Activated T-helper 1 cell treated with anti-CD3 and anti-CD28 coated beads, Interleukin-12 subunit alpha, Interleukin-12 subunit beta, Interleukin-2, Interleukin-4 antibody, amounts not matched to agents 30 ng/mL and 10 ng/mL and 1 ng/mL, durations not matched to agents 14 hours and 24 hours and 36 hours (primary cell): Measurements from ENCODE around the gene MNT. TPM values are rescaled to one million over a fixed set of nuclear protein-coding genes. Genes with fewer than 3 reads are reported as not detected.

Source experiments
- DNase-seq: peaks from one replicate; pipeline ENCODE4 v3.0.0; 2021; ENCODE audit warnings: low spot score
- H3K27ac Mint-ChIP-seq: one replicate; pipeline ENCODE4 v1.8.0; 2021; ENCODE audit warnings: mild to moderate bottlenecking, mixed read lengths
- H3K27me3 Mint-ChIP-seq: one replicate; pipeline ENCODE4 v1.8.0; 2022; ENCODE audit warnings: mild to moderate bottlenecking, moderate library complexity, mixed read lengths; ENCODE audit not compliant: insufficient read depth
- H3K36me3 Mint-ChIP-seq: one replicate; pipeline ENCODE4 v1.8.0; 2021; ENCODE audit warnings: low read depth, mixed read lengths
- H3K4me1 Mint-ChIP-seq: one replicate; pipeline ENCODE4 v1.8.0; 2021; ENCODE audit warnings: low read depth, mixed read lengths
- H3K4me3 Mint-ChIP-seq: one replicate; pipeline ENCODE4 v1.8.0; 2021; ENCODE audit warnings: mild to moderate bottlenecking, moderate library complexity, mixed read lengths
- H3K9me3 Mint-ChIP-seq: one replicate; pipeline ENCODE4 v1.8.0; 2021; ENCODE audit warnings: mixed read lengths
- intact Hi-C: fragments of 100-400 bp; cut with micrococcal nuclease; formaldehyde crosslinking; loops from one replicate; pipeline ENCODE4 v1.15.1; 2024
- total RNA-seq: library from RNA; stranded (reverse); gene quantifications from 2 replicates; pipeline ENCODE4 v1.2.3, GENCODE V29; 2022

MNT gene
- total RNA-seq, 1 donor from 2014 or later: 31.5 TPM

DNA sequence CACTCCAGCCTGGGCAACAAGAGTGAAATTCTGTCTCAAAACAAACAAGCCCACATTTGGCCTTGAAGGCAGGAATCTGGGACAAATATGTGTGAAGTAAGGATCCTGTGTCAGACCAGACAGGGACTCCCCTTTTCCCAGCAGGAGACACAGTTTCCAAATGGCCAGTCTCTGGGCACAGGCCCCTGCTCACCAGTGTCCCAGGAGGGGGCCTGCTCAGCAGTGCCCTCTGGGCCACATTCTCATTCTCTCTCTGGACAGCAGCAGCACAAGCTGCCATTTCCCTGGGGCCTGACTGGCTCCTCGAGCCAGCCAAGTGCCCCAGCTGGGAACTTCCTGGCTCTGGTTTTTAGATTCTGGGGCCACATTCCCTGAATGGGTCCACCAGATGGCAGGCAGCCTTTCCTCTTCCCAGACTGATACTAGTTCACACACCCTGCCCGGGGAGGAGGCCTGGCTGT, 11.7 kb upstream of the MNT start:
- Mint-ChIP-seq H3K4me1 (no peaks in the 10 kb centered on the region), H3K27ac (no peak overlapping the region), H3K27me3 (no peaks in the 10 kb centered on the region), H3K9me3 (no peaks in the 10 kb centered on the region), H3K36me3 (peaks cover 11% of the 10 kb centered on the region), H3K4me3 (no peak overlapping the region)
- no peak for DNase-seq
- intact Hi-C loops: no loop called here

DNA sequence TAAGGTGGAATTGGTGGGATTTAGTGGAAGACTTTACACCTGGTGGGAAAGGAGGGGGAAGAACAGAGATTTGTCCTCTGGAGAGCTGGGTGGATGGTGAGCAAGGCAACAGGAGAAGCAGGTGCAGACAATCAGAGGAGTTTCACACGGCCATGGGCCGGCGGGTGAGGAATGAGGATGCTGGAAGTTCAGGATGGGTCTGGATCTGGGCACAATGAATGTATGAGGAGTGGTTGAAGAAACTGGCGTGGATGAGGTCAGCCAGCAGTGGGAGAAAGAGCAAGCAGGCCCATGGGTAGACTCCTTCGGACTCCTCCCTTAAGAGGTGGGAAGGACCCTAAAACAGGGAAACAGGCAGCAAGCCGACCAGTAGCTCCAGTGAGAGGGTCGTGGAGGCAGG, 10.1 kb upstream of the MNT start:
- no peaks in the 10 kb centered on the region for H3K27me3 Mint-ChIP-seq
- no peak overlapping the region for H3K4me3 Mint-ChIP-seq
- H3K9me3 Mint-ChIP-seq: no peaks in the 10 kb centered on the region
- H3K36me3 Mint-ChIP-seq: peaks cover 13% of the 10 kb centered on the region
- H3K4me1 Mint-ChIP-seq: peaks cover 11% of the 10 kb centered on the region
- intact Hi-C loops: no loop called here
- H3K27ac Mint-ChIP-seq: no peak overlapping the region
- no peak for DNase-seq

GRCh38 chr17:2406903-2407790, 6.3 kb upstream of the MNT start:
- H3K4me3 Mint-ChIP-seq: peak overlapping the region; percentile 11
- H3K9me3 Mint-ChIP-seq: no peaks in the 10 kb centered on the region
- no peaks in the 10 kb centered on the region for H3K27me3 Mint-ChIP-seq
- peaks cover 34% of the 10 kb centered on the region for H3K4me1 Mint-ChIP-seq
- intact Hi-C loops: no loop called here
- peaks cover 15% of the 10 kb centered on the region for H3K36me3 Mint-ChIP-seq
- peak overlapping the region; percentile 27 for H3K27ac Mint-ChIP-seq
- no peak for DNase-seq

- no peak overlapping the region for H3K4me3 Mint-ChIP-seq
- H3K36me3 Mint-ChIP-seq: peaks cover 15% of the 10 kb centered on the region
- no peak for DNase-seq
- H3K27me3 Mint-ChIP-seq: no peaks in the 10 kb centered on the region
- no peaks in the 10 kb centered on the region for H3K9me3 Mint-ChIP-seq
- H3K27ac Mint-ChIP-seq: peak overlapping the region; percentile 18
- H3K4me1 Mint-ChIP-seq: peaks cover 39% of the 10 kb centered on the region
- intact Hi-C loops: no loop called here
Measured at GRCh38 chr17:2406271-2406902, 5.5 kb upstream of the MNT start.

GRCh38 chr17:2405247-2405926, 4.5 kb upstream of the MNT start:
- Mint-ChIP-seq H3K9me3 (no peaks in the 10 kb centered on the region), H3K4me3 (no peak overlapping the region), H3K36me3 (peaks cover 10% of the 10 kb centered on the region), H3K4me1 (peaks cover 41% of the 10 kb centered on the region), H3K27ac (no peak overlapping the region), H3K27me3 (no peaks in the 10 kb centered on the region)
- no peak for DNase-seq
- intact Hi-C loops: no loop called here

DNA sequence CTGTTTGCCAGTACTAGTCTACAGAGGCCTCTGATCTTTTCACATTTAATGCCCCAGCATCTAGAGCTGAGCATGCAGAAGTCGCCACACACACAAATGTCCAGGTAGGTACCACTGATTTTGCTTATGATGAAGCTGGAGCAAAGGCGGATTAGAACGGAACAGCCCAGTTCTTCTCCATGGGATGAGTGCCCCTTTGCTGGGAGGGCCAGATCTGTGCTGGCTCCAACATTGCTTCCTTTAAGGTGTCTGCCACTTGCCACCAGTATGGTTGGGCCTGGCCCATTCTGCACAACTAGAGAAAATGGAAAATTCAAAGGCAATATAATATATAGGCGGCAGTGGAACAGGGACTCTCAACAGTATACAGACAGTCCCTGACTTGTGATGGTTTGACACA, 2.2 kb upstream of the MNT start:
- intact Hi-C loops: loop anchor here (5.0 kb wide), 1 partner anchor 109 kb away; the partner anchor contains the start of gene METTL16
- Mint-ChIP-seq H3K36me3 (peaks cover 10% of the 10 kb centered on the region), H3K4me1 (peaks cover 49% of the 10 kb centered on the region), H3K4me3 (peak overlapping the region; percentile 77), H3K27ac (no peak overlapping the region), H3K27me3 (no peaks in the 10 kb centered on the region), H3K9me3 (no peaks in the 10 kb centered on the region)
- DNase-seq: no peak

DNA sequence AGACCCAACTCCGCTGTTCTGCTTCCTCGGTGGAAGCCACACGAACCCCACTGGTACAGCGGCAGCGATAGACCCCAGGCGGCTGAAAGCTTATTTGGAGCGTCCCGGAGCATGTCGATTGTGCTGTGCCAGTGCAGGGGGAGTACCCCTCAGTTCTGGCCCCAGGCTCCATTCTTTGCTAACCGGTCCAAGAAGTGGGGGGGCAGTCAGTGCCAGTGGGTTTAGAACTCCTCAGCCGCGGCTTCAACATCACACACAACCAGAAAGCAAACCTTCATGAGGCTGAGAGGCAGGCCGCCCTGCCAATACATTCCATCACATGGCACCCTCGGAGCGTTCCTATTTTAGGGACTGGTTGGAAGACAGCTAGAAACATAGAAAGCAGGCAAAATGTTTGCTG, 1.7 kb upstream of the MNT start:
- Mint-ChIP-seq H3K27ac (peak overlapping the region; percentile 82), H3K36me3 (peaks cover 10% of the 10 kb centered on the region), H3K9me3 (no peaks in the 10 kb centered on the region), H3K4me1 (peaks cover 54% of the 10 kb centered on the region), H3K27me3 (no peaks in the 10 kb centered on the region), H3K4me3 (peak overlapping the region; percentile 77)
- DNase-seq: no peak
- intact Hi-C loops: loop anchor here (5.0 kb wide), 1 partner anchor 110 kb away; the partner anchor contains the start of gene METTL16

- no peaks in the 10 kb centered on the region for H3K27me3 Mint-ChIP-seq
- intact Hi-C loops: loop anchor here (1.0 to 5.0 kb wide), 10 partner anchors 9 to 685 kb away; partner anchors contain the start of genes CLUH, METTL16, SMG6 and SRR
- H3K4me3 Mint-ChIP-seq: peak overlapping the region; percentile 93
- H3K9me3 Mint-ChIP-seq: no peaks in the 10 kb centered on the region
- H3K4me1 Mint-ChIP-seq: peaks cover 54% of the 10 kb centered on the region
- DNase-seq: peak; percentile 100
- peak overlapping the region; percentile 98 for H3K27ac Mint-ChIP-seq
- H3K36me3 Mint-ChIP-seq: peaks cover 7% of the 10 kb centered on the region
Measured at GRCh38 chr17:2401426-2402221, 764 bp upstream of the MNT start.

DNA sequence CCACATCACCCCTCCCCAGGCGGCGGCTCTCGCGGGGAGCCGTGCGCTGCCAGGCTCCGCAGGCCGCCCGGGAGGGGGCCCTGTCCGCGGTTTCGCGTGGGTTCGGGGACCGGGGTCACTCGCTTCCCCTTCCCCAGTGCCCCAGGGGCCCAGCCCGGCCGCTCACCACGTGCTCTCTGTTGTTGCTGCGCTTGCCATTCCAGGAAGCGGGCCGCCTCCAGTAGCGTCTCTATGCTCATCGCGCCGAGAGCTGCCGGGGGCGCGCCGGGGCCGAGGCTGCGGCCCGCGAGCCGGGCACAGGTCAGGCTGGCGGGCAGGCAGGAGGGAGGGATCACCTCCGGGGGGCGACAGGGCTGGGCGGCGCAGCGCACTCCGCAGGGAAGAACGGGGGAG, 390 bp downstream of the MNT start:
- peak overlapping the region; percentile 93 for H3K4me3 Mint-ChIP-seq
- H3K27ac Mint-ChIP-seq: peak overlapping the region; percentile 100
- DNase-seq: peak; percentile 47
- no peaks in the 10 kb centered on the region for H3K27me3 Mint-ChIP-seq
- intact Hi-C loops: loop anchor here (2.0 to 5.0 kb wide), 4 partner anchors 48 to 684 kb away; partner anchors contain the start of gene METTL16
- H3K4me1 Mint-ChIP-seq: peaks cover 55% of the 10 kb centered on the region
- H3K9me3 Mint-ChIP-seq: no peaks in the 10 kb centered on the region
- peaks cover 7% of the 10 kb centered on the region for H3K36me3 Mint-ChIP-seq

- H3K36me3 Mint-ChIP-seq: peaks cover 1% of the 10 kb centered on the region
- intact Hi-C loops: loop anchor here (2.0 to 5.0 kb wide), 4 partner anchors 47 to 683 kb away; partner anchors contain the start of gene METTL16
- peak; percentile 91 for DNase-seq
- H3K4me1 Mint-ChIP-seq: peaks cover 48% of the 10 kb centered on the region
- H3K9me3 Mint-ChIP-seq: no peaks in the 10 kb centered on the region
- H3K27me3 Mint-ChIP-seq: no peaks in the 10 kb centered on the region
- H3K27ac Mint-ChIP-seq: peak overlapping the region; percentile 100
- peak overlapping the region; percentile 93 for H3K4me3 Mint-ChIP-seq
Measured at GRCh38 chr17:2399572-2400473, 1.0 kb downstream of the MNT start.
